ENCODE data around the gene CABLES1.

Gene CABLES1

DNA sequence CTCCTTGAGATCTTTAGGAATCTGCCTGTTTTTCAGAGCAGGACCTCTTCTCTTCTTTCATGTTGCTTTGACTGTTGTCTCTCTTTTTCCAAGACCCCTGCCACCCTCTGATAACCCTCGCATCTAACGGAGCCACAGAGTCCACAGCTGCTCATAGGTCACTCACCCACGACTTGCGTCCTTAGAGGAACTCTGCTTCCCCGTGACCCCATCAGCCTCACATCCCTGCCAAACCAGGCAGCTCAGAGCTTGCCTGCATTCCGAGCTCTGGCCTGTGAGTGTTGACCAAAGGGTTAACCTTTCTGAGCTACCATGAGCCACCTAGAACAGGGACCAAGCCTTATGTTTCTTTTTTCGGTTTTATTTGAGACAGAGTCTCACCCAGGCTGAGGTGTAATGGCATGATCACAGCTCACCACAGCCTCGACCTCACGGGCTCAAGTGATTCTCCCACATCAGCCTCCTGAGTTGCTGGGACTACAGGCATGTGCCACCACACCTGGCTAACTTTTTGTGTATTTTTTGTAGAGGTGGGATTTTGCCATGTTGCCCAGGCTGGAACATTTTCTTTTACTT is 36.4 kb downstream of the CABLES1 start:
- no peak for DNase-seq

DNA sequence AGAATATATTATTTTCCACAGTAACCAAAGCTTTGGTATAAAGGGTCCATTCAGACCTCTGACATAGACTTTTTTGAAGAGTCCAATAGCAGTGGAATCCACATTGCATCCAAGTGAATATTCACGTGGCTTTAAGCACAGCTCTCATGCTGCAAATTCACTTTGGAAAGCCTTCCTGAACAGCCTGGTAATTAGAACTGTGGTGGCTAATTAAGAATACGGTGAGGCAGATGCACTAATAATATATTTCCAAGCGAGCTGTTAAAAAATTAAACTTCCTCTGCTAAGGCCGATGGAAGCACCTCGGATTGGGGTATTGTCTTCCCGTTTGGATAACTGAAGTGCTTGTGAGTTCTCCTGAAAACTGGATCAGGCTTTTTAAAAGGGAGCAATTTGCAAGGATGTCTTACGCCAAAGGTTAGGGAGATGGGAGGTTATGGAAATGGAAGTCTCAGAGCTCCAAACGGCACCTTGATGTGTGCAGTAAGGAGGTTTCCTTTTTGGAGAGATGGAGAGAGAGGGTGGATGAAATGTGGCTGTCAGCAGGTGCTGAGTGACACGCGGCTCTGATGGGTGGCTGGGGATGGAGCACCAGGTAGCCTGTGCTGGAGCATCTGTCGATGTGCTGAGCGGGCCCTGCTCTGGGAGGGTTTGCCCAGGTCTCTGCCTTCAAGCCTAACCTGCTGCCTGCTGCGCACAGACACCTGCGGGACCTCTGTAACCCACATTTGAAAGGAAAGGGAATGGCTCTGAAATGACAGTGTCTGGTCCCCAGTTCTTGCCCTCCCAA is 37.5 kb downstream of the CABLES1 start:
- DNase-seq = no peak

DNA sequence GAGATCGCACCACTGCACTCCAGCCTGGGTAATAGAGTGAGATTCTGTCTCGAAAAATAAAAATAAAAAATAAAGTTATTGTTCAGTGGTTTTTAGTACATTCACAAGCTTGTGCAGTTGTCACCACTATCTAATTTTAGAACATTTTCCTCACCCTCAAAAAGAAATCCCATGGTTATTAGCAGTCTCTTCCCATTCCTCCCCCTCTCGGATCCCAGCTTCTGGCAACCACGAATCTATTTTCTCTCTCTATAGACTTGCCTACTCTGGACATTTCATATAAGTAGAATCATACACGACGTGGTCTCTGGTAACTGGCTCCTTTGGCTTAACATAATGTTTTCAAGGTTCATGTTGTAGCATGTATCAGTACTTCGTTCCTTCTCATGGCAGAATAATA is 38.6 kb downstream of the CABLES1 start:
- no peak for DNase-seq

DNA sequence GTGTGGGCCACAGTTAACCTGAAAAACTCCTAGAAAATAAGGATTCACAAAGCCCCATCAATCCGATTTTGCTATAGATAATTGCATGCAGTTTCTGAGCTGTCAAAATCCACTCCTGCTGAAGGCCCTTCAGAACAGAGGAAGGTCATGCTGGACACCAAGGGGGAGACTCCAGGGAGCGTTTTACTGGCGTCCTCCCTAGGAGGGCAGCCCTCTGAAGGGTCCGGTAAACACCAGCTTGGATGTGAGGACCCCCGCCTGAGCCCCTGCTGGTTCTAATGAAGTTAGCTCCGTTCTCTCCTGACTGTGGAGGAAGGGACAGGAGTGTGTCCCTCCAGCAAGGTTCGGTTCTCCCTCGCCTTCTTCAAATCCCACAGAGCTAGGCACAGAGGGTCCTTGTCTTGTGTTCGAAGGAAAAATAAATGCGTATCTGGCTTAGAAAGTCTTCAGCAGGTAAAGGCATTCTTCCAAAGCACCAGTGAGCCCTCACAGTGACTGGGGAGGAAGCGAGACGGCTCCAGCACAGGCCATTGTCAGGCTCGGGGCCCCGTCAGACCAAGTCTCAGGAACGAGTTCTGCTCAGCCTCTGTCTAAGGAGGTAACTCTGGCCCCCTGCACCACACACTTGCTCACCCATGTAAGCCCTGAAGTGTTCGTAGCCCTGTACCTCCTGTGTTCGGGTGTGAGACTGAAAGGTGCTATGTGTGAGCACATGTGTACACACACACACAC is 41.6 kb downstream of the CABLES1 start:
- DNase-seq = no peak

DNA sequence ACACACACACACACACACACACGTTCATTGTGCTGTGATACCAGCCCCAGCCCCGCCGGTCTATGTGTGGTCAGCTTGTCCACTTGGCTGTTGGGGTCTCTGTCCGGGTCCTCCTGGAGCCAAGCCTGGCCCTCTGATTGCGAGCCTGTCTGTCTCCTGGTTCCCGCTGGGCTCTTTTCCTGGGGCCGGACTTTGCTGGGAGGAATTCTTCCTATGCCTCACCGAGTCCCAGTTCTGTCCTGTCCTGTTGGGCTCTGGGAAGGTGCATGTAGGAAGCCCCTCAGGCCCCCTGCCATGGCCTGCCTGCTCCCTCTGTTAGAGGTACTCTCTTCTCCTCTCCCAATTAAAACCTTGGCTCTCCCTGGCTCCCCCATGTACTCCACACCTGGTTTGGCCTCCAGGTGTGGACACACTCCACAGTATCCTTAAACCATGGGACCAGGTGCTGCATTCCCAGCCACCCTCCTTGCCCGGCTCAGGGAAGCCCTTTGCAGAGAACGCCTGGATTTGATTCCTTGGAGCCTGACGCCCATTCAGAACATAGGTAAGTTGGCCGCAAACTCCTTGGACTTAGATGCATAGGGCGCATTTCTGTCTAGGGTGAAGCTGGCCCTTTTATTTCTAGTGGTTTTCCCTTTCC is 42.3 kb downstream of the CABLES1 start:
- no peak for DNase-seq

DNA sequence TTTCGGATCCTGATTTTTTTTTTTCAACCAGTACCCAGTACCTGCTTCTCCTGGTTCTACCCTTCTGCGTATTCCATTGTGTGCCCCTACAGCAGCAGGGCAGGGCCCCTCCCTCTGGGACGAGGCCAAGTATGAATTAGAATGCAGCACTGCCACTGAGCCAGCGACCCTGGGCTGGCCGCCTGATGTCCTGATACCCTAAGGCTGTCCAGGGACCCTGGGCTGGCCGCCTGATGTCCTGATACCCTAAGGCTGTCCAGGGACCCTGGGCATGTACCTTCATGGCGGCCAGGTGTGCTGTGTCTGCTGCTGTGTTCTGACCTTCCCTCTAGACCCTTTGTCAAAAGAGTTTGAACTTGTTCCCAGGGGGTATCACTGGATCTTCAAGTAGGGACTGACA is 42.9 kb downstream of the CABLES1 start:
- no peak for DNase-seq

DNA sequence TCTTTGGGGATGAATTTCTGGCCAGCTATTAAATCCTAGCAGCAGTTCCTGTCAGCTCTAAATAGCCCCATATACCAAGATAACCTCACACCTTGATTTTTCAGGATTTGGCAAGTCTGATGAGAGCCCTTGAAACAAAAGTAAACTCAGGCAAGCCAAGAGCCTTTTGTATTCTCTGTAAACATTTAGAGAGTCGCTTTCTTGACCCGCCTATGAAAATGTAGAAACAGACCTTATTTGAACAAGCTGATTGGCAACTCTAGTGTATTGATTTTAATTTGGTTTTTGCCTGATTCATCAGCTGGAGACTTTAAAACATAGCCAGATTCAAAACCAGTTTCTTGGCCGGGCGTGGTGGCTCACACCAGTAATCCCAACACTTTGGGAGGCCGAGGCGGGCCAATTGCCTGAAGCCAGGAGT is 43.4 kb downstream of the CABLES1 start:
- no peak for DNase-seq

DNA sequence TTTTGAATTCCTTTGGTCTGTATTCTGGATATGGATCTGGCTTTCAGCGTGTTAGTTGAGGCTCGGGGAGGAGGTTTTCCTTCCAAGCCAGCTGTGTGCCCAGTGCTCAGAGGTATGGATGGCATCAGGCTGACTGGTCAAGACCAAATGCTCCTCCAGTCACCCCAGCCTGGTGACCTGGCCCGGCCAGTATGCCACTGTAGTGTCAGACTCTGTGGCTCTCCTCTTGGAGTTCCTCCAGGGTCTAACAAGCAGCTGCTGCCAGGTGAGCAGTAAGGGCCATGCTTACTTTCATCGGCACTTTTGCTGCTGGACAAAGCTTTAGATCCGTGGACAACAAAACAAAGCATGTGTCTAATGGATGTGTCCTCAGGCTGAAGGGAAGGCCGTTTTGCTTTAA is 44.1 kb downstream of the CABLES1 start:
- no peak for DNase-seq

DNA sequence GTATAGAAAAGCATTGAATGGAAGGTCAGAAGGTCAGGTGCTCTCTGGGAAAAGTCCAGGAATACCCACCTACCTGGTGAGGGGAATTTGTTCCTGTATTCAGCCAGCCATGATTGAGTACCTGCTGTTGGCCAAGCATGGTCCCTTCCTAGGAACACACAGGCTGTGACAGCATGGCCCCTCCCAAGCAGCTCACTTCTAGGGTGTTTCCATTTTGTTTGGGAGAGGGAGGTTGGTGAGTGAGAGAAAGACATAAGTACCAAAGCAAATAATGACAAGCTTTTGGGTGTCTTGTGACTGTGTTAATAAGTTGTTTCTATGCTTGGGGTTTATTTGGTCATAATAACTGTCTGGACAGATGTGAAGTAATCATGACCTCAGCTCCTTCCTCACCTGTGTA is 46.3 kb downstream of the CABLES1 start:
- no peak for DNase-seq

DNA sequence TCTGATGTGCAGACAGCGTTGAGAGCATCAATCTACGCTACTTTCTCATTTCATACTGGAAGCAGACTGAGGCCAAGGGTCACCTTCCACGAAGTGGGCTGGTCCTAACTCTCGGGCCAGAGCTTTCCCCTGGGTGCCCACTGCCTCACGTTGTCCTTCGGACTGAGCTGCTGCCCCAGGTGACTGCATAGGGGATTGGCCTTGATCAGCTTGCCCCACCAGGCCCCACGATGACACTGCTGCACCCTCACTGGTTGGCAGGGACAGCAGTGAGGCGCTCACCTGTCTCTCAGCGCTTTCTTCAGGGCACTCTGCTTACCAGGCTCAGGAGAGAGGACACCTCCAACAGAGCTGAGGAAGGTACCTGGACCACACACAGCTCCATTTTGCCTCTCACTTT is 47.3 kb downstream of the CABLES1 start:
- DNase-seq = no peak

DNA sequence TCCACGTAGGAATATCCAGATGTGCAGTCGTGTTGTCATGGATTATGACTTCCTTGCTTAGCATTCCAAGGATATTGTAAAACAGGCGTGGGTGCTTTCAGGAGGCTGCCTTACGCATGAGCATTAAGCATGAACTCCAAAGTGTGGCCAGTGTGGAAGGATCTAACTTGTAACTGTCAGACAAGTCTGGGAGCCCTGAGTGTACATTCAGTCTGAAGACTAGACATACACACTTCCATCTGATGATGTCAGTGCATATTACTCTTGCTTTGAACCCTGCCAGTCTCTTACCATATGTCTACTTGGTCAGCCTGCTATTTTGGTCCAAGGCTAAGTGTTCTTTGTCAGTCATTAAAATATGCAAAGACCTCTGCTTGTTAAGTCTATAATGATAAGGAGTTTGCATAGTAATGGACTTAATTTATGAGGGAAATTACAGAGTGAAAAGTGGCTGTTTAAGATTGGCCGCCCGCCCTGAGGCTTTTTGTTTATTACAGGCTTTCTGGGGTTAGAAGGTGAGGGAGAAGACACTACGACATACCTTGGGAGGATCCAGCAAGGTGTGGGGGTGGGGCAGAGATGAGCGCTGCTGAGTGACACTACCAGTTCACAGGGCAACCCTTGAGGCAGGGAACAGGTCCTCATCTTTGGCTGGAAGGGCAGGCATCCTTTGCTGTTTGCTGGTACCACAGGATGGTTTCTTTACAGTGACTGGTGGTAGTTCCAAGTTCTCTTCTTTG is 48.3 kb downstream of the CABLES1 start:
- no peak for DNase-seq

DNA sequence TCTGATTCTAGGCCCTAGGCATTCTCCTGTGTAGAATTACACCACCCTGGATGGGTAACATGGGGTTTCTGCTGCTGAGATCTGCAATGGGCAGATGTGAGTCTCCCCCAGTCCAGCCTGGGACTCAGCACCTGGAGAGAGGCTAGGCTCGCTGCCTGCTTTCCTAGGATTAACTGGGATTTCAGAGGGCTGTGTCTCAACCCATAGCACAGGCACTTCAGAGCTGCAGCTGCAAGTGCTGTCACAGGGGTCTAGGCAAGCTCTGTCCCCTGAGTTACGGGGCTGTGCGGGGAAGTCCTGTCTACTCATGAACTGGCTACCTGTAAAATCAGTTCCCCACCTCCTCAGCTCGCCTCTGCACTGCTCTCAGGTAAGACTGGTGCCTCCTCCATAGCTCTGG is 51.5 kb downstream of the CABLES1 start:
- DNase-seq = no peak

DNA sequence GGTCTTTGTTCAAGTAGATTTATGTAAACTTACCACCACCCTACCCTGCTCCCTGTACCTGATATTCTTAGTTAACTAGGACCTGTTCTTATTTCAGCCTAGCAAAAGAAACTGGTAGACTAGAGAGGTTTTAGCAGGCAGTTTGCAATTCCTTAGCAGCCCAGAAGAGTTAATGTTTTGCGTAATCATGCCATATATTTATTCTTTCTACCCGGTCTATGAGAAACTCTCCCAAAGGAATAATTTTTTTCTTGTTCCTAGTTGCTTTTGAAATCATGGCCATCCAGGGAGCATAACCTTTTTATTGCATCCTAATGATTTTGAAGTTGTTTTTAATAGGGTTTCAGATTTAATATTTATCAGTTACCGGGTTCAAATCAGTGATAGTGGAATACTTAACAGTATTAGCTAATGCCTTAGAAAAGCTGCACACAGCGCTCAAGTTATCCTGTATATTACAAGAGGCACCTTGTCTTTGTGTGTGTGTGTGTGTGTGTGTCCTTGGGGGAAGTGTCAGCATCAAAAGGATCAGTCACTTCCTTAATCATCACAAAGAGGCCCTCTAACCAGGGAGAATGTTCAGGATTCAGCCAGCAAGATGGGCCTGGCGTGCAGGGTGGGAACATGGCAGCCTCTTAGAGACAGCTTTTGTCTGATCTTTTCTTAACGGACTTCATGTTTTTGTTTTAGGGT is 52.9 kb downstream of the CABLES1 start:
- DNase-seq = no peak

DNA sequence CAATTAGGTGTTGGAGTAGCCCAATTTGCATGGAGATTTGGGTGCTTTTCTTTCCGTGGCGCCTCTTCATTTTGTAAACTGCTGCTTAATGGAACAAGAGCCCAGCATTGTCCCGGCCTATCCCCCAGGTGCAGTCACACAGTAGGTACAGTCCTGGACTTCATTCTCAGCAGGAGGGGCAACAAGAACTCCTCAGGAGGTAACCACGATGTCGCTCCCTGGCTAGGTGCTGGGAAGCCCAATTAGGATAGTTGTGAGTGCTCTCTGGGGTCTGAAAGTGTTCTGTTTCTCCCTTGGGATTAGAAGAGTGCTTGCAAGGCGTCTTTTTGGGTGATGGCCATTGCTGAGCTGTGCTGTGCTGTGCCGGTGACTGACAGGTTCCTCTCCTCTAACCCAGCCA is 53.8 kb downstream of the CABLES1 start:
- no peak for DNase-seq

DNA sequence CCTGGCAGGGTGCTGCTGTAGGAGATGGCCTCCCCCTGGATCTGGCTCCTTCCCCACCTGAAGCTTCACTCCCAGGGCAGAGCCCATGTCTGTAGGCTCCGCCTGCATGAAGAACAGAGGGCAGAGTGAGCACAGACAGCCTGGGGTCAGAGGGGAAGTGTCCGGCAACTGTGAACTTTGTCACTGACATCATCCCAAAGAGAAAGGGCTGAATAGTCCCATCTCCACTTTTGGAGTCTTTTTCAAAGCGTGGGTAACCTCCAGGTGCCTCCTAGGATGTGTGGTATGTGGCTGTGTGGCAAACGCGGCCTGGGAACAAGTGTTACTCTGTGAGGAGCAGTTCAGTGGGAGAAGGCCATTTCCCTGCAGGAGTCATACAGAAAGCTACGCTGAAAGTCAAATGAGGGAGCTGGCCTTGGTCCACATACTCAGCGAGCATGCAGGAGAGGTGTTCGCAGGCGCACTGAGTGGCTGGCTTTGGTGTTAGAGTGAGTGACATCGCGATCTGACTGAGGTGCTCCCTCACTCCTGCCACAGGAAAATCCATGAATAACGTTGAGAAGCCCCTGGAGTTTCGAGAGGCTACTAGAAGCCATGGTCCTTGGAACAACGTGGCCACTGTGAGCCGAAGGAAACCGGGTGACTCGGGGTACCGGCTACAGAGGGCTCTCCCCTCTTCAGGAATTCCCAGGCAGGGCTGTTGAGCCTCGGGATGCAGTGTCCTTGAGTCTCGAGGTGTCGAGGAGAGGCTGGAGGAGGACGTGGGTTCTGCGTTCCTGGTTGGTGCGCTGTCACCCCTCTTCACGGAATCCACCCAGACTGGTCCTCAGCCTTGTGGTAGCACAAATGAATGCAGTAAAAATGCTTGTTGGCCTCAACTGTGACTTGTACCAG is 54.7 kb downstream of the CABLES1 start:
- no peak for DNase-seq

DNA sequence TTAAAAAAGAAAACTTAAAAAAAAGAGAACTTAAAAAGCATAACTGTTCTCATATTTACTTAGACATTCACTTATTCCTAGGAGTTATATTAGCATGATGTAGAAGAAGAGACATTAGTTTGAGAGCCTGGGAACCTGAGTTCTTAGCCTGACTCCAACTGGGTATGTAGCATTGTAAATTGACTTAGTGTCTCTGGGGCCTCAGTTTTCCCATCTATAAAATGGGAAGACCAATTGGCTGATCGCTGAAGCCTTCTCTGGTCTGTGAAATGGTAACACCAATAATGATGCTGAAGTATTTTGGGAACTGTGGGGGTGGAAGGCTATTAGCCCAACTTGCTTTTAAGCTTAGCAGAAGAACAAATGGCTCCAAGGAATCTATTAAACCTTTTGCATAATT is 55.9 kb downstream of the CABLES1 start:
- no peak for DNase-seq

DNA sequence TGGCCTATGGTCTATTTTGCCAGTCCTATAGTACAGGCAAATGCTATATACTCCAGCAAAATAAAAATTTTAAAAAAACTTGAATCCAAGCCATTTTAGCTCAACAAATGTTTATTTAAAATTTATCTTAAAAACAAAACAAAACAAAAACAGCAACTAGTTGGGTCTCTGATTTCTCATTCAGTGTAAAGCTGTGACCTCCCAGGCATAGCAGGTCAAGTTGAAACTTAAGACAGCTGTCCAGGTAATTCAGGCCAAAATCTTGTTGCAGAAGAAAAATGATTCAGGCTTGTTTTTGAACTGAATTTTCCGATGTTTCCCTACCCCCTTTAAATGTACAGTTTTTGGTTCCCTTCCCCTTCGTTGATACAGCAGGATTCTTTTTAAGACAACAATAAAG is 58.5 kb downstream of the CABLES1 start:
- DNase-seq = no peak

DNA sequence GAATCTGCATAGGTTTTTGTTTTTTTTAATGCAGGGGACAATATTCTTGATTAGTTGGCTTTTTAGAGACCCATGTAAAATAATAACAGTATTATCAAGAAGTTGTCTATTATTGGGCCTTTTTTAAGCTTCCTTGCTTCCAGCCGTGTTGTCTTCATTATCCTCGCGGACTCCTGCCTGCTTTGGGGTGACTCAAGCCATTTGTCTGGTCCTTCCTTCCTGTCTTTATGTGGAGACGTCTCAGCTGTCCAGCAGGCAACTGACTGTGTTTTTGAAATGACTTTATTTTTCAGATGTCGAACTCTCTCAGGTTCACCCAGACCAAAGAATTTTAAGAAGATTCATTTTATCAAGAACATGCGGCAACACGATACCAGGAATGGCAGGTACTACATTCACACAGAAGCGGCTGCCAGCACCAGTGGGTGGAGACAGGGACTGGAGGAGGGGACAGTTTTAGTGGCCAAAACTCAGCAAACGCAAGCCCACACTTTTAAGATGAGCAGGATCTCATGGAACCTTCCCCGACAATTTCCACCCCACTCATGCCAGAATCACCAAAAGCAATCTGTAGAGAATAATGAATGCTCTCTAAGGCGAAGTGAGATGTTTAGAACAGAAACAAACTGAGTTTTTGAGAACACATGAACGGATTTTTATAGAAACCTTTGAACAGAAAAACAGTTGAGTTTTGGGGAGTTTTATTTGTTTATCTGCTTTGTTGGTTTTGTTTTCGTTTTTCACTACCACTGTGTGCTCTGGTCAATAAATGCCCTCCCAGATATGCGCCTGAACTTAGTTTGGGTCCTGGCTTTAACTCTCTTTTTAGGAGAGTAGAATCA is 59.1 kb downstream of the CABLES1 start:
- DNase-seq = no peak

DNA sequence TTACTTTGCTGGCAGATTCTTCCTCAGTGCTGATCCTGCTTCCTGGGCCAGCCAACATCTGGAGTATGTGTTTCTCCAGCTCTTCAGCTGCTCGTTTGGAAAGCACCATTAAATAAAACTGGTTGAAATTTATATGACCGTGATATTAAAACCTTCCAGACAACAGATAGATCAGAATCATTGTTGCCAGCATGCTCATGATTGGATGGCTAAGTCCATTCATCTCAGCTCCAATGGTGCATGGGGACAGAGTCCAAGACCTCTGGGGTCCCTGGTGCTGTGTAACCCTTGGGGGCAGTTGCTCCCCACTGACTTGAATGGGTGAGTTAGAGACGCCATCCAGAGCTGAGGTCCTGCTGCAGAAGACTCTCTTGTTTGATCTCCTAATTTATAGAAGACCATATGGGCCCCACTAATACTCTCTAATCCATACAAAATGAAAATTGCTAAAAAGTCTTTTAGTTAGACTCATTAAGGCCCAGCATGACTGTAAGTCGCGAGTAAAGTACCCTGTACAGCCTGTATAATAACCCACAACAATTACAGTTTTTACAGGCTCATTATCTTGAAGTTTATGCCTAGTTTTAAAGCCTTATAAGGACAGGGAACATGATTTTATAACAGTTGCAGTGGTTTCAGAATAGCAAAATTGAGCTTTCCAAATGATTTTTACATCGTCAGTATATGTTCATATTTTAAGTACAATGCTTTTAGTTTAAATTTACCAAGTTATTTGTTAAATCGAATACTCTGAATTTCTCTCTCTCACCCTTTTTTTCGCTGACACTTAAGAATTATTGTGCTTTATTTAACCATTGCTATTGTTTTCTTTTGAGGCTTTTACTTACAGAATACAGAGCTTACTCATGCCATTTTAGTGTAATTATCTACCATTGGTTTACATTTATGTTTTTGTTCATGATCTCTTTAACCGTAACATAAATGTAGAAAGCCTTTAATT is 60.0 kb downstream of the CABLES1 start:
- no peak for DNase-seq
